ENCODE measurements around the gene NCL.

Gene NCL

GRCh38 chr2:231482806-231483391, 18.6 kb upstream of the NCL start:
- CTCF ChIA-PET = interaction anchor here (0.5 to 1.1 kb wide), 9 partner anchors 15 to 938 kb away, joined by 3 to 5 read pairs (median 3); no protein-coding TSS in a partner anchor
- peak; percentile 57 for DNase-seq (ENCODE audit: low spot score)
- POLR2A ChIA-PET (ENCODE audit: low non-redundant PET) = interaction anchor here (0.5 to 0.6 kb wide), 2 partner anchors 11 to 19 kb away, joined by 3 to 4 read pairs; no protein-coding TSS in a partner anchor
- TF ChIP-seq, protein P1, sequence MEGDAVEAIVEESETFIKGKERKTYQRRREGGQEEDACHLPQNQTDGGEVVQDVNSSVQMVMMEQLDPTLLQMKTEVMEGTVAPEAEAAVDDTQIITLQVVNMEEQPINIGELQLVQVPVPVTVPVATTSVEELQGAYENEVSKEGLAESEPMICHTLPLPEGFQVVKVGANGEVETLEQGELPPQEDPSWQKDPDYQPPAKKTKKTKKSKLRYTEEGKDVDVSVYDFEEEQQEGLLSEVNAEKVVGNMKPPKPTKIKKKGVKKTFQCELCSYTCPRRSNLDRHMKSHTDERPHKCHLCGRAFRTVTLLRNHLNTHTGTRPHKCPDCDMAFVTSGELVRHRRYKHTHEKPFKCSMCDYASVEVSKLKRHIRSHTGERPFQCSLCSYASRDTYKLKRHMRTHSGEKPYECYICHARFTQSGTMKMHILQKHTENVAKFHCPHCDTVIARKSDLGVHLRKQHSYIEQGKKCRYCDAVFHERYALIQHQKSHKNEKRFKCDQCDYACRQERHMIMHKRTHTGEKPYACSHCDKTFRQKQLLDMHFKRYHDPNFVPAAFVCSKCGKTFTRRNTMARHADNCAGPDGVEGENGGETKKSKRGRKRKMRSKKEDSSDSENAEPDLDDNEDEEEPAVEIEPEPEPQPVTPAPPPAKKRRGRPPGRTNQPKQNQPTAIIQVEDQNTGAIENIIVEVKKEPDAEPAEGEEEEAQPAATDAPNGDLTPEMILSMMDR (conservative IDR thresholded peaks at IDR 0.05; ENCODE audit: low read depth) = peak; percentile 92
- 0 out of 2 replicates have a peak overlapping the region, but pooled peaks have one; percentile 23 for H3K27ac ChIP-seq

GRCh38 chr2:231480781-231481180, 16.5 kb upstream of the NCL start:
- POLR2A ChIA-PET (ENCODE audit: low non-redundant PET) = interaction anchor here (1.2 kb wide), 1 partner anchor 16 kb away, joined by 3 read pairs; the partner anchor contains the start of gene NCL
- TF ChIP-seq, protein P1 (conservative IDR thresholded peaks at IDR 0.05; ENCODE audit: low read depth) = no peak
- CTCF ChIA-PET = interaction anchor here (0.6 kb wide), 1 partner anchor 191 kb away, joined by 3 read pairs; no protein-coding TSS in a partner anchor
- H3K27ac ChIP-seq = no peak overlapping the region
- DNase-seq (ENCODE audit: low spot score) = no peak

DNA sequence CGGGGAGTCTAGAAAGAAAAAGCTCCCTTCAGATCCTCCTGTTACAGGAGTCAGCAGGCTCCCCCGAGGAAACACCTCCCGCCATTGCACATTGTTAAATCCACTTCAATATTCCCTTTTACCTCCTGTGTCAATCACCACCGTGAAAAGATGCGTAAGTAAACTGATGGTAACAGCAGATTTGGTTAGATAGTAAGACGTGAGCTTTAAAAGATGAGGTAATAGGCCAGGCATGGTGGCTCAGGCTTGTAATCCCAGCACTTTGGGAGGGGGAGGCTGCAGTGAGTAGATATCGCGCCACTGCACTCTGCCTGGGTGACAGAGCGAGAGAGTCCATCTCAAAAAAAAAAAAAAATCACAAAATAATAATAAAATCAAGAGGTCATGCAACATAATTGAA, 15.2 kb upstream of the NCL start:
- TF ChIP-seq, protein P1 (conservative IDR thresholded peaks at IDR 0.05; ENCODE audit: low read depth) = no peak
- no peak overlapping the region for H3K27ac ChIP-seq
- POLR2A ChIA-PET (ENCODE audit: low non-redundant PET) = interaction anchor here (0.9 kb wide), 1 partner anchor 14 kb away, joined by 3 read pairs; no protein-coding TSS in a partner anchor
- no peak for DNase-seq (ENCODE audit: low spot score)
- CTCF ChIA-PET = interaction anchor here (0.6 to 1.0 kb wide), 5 partner anchors 30 to 1782 kb away, joined by 3 to 5 read pairs (median 3); no protein-coding TSS in a partner anchor

DNA sequence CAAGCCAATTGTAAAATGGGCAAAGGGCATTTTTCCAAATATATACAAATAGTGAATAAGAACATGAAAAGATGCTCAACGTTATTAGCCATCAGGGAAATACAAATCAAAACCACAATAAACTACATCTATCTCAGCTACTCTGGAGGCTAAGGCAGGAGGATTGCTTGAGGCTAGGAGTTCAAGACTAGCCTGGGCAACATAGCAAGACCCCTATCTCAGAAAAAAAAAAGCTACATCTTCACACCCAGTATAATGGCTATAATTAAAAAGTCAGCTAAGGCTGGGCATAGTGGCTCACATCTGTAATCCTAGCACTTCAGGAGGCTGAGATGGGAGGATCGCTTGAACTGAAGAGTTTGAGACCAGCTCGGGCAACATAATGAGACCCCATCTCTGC, 12.6 kb upstream of the NCL start:
- POLR2A ChIA-PET (ENCODE audit: low non-redundant PET) = no interaction called here
- no peak overlapping the region for H3K27ac ChIP-seq
- TF ChIP-seq, protein P1 (conservative IDR thresholded peaks at IDR 0.05; ENCODE audit: low read depth) = no peak
- DNase-seq (ENCODE audit: low spot score) = no peak
- CTCF ChIA-PET = interaction anchor here (0.7 kb wide), 2 partner anchors 197 to 1854 kb away, joined by 3 to 4 read pairs; no protein-coding TSS in a partner anchor

DNA sequence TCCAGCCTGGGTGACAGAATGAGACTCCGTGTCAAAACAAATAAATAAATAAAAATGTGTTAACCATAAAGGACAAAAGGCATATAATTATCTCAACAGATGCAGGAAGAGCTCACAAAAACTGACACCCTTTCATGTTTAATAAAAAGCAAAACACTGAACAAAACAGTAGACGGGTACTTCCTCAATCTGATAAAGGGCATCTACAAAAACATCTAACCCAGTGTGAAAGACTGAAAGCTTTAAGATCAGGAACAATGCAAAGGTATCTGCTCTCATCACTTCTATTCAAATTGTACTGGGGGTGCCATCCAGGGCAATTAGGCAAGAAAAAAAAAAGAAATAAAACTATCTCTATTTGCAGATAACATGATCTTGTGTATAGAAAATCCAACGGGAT, 11.7 kb upstream of the NCL start:
- no peak for DNase-seq (ENCODE audit: low spot score)
- TF ChIP-seq, protein P1 (conservative IDR thresholded peaks at IDR 0.05; ENCODE audit: low read depth) = no peak
- ChIA-PET CTCF (interaction anchor here (0.6 to 0.7 kb wide), 4 partner anchors 24 to 1855 kb away, joined by 3 to 5 read pairs (median 4); no protein-coding TSS in a partner anchor), POLR2A (ENCODE audit: low non-redundant PET) (no interaction called here)
- no peak overlapping the region for H3K27ac ChIP-seq

- CTCF ChIA-PET = interaction anchor here (1.0 kb wide), 1 partner anchor 45 kb away, joined by 5 read pairs; no protein-coding TSS in a partner anchor
- TF ChIP-seq, protein P1 (conservative IDR thresholded peaks at IDR 0.05; ENCODE audit: low read depth) = no peak
- DNase-seq (ENCODE audit: low spot score) = no peak
- POLR2A ChIA-PET (ENCODE audit: low non-redundant PET) = no interaction called here
- H3K27ac ChIP-seq = no peak overlapping the region
Measured at GRCh38 chr2:231472816-231473215, 8.5 kb upstream of the NCL start.

Measured in RWPE1 (cell line).